NCI-H82 (cell line): ENCODE results near the gene ANO1.
A peak's percentile ranks its signal among the peaks of the same experiment; 100 is the strongest.

Source experiments
- DNase-seq: peaks from one replicate; lab custom pipeline; 2025; lab: John Stamatoyannopoulos, UW

Gene ANO1

DNA sequence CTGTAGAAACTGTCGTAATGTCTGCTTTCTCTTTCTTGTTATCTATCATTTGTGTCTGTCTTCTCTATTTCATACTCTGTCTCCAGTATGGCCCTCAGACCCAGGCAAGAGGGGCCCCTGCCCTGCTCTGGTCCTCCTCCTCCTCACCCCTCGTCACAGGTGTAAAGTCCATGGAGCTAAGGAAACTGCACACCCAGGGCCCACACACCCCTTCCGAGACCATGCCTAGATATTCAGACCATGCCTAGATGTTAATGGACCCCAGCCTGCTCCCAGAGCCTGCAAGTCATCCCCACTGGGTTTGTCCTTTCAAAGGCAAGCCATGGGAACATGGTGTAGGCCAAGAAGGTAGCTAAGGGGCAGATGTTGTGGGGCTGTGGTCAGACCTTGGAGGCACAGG lies 24.1 kb upstream of the ANO1 start:
- DNase-seq = no peak

DNA sequence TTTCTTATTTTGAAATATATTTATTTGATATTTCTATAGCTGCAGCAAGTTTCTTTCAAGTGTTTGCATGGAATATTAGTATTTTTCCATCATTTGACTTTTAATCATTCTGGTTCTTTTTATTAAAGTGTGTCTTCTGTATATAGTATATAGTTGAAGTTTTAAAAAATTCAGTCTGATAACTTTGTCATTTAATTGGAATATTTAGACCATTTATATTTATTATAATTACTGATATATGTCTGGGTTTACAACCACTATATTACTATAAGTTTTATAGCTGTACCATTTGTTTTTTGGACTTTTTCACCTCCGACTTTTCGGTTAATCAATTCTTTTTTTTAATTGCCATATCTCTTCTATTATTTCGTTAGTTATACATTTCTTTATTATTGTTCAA lies 22.7 kb upstream of the ANO1 start:
- no peak for DNase-seq

DNA sequence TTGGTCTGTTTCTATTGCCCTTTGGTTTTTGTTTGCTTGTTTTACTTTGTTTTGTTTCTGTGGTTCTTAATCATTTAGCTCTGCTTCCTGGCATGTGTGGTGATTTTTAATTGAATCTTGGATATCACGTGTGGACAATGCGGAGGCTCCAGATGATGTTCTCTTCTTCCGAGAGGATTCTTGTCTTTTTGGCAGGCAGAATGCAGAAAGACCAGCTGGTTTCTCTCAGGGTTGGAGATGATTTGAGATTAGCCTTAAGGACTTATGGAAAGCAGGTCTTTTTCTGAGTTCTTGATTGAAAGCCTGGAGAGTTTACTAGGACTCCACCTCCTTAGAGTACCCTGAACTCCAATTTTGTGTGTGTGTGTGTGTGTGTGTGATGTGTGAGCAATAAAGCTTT lies 21.0 kb upstream of the ANO1 start:
- DNase-seq = no peak

DNA sequence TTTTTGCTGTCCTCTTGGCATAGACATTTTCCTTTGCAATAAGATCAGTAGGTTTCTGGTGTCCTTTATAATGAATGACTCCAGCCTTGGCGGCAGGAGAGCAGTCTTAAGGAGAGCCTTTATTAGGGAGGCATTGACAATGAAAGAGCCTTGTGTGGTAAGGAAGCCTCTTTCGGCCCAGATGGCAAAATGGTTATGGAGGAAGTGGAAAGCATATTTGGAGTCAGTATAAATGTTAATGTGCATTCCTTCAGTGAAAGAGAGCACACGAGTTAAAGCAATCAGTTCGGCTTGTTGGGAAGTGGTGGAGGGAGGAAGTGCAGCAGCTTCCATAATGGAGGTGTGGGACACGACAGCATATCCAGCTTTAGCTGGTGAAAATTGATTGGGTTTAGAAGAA lies 18.1 kb upstream of the ANO1 start:
- DNase-seq = no peak

DNA sequence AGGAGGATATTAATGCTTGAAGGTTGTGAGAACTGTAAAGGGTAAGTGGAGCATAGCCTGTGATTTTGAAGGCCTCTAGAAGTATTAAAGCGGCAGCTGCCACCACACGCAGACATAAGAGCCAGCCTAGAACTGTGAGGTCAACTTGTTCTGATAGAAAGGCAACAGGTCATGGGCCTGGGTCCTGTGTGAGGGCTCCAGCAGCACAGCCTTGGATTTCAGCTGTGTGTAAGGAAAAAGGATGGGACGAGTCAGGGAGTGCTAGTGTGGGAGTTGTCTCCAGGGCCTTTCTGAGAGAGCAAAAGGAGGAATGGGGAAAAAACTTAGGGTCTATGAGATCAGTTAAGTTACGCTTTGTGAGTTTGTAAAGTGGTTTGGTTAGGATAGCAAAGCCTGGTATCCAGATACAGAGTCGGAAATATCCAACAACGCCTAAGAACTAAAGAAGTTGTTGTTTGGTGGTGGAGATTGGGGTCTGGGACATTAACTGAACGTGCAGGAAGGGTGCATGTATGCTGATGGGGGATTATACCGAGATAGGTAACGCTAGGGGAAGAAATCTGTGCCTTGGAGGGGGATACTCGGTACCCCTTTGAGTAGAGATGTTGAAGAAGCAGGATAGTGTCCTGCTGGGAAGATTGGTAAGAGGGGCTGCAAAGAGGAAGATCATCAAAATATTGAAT lies 17.4 kb upstream of the ANO1 start:
- no peak for DNase-seq

DNA sequence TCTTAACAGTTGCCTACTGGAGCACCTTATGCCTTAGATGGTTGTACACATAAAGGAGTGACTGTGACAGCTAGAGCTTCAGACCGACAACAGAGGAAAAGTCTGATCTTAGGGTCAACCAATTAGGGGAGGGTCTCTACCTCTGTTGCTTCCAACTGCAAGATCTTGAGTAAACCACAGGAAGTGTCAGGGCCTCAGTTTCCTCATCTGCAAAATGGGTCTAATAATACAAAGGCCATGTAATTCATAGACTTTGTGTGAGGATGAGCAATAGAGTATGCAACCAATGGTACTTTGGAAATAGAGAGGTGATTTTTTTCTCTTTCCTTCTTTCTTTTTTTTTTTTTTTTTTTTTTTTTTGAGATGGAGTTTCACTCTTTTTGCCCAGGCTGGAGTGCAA lies 16.4 kb upstream of the ANO1 start:
- no peak for DNase-seq

DNA sequence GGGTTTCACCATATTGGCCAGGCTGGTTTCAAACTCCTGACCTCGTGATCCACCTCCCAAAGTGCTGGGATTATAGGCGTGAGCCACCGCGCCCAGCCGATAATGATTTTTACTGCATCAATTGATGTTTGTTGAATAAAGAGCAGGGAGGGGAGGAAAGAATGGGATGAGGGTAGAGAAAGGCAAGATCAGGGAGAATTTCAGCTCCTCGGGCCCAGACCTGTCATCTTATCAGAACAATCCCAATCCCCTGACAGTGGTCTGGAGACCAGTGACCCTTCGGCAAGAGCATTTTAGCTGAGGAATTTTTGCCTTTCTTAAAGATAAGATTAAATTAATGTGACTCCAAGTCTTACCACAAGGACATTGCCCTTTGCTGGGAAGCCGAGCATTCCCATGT lies 15.0 kb upstream of the ANO1 start:
- DNase-seq = no peak

DNA sequence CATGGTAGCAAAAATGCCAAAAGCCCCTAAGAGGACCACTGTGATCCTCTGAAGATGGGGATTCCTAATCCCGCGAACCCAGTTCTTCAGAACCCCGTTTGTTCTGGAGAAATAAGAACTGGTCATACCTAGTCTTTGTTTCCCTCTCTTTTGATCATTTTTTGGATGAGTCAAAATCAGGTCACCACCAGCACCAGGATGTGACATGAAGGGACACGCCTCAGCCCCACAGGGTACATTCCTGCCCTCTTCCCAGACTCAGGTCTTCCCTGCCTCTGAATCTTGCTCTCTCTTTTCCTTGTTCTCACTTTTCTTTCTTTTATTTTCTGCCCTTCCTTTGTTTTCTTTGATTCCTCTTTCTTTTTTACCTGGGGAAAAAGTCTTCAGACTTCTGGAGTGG lies 14.6 kb upstream of the ANO1 start:
- no peak for DNase-seq

DNA sequence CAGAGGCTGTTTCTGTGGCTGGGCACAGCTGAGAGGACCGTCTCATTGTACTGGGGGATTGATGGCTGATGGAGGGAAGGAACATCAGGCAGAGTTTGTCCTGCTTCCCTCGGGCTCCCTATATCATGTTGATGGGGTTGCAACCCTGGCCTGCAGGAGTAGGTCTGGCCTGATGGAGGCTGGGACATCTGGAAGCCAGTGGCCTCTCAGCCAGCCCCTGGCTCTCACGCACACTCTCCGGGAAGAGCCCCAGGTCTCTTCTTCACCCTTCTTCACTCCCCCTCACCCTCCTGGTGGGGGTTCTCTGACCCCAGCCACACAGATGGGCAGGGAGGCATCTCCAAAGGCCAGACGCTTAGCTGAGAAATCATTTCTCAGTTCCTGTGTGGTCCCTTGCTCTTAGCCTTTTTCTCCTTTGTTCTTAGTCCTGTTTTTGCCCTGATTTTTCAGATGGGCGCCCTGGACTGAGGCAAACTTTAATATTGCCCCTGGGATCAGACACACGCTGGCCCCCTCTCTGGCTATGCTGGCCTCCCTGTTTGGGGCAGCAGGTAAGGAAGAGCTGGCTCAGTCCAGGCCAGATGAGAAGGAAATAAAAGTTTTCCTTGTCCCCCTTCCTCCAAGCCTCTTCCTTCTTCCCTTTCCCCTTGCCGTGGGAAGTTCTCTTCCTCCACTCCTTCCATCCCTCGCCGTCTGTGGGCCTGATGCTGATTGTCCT lies 13.9 kb upstream of the ANO1 start:
- no peak for DNase-seq

DNA sequence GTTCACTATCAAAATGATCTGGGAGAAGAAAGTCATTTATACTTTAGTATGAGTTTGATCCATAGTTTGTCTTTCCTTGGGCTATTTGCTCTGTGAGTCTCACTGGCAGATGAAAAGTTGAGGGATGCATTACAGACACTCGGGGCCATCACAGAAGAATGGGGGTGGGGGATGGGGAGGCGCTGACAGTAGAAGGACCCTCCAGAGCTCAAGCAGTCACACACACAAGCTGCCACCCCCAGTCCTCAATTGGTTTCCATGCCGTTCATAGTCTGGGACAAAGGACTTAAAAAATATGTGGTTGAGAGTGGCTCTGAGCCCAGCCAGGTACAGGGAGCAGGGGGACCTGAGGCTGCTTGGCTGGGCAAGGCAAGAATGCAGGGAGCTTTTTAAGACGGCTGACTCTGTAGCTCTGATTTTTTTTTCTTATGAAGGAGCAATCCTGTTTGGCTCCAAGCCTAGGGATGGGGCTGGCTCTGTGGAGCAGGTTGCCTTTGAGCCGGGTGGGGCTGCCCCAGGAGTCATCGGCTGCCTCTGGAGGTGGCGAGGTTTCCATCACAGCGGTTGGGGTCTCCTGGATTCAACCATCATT lies 13.3 kb upstream of the ANO1 start:
- no peak for DNase-seq

DNA sequence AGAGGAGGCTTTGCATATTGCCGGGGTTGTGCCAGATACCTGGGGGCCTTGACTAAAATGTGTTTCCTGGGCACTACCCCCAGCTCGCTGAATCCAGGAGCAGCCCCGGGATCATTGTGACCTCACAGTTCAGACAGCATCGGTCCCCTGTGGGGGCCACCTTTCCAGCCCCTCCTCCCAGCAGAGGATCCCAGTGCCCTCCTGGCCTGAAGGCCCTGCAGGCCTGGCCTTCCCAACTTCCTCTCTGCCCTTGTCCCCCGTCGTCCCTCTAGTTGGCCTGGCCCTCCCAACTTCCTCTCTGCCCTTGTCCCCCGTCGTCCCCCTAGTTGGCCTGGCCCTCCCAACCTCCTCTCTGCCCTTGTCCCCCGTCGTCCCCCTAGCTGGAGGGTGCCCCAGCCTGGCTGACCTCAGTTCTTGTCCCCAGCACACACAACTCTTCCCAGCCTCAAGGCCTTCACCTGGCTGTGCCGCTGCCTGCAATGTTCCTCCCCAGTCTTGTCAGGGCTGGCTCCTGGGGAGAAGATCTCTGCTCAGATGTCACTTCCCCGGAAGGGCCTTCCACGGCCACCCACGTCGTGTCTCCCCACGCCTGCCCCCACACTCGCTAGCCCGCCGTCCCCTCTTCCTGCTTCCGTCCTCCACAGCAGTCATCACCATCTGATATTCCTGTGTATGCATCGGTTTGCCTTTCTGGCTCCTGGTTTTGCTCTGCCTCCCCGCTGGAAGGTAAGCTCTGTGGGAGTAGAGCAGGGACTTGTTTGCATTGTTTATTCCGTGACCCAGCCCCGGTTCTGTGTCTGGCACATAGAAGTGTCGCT lies 12.6 kb upstream of the ANO1 start:
- no peak for DNase-seq

DNA sequence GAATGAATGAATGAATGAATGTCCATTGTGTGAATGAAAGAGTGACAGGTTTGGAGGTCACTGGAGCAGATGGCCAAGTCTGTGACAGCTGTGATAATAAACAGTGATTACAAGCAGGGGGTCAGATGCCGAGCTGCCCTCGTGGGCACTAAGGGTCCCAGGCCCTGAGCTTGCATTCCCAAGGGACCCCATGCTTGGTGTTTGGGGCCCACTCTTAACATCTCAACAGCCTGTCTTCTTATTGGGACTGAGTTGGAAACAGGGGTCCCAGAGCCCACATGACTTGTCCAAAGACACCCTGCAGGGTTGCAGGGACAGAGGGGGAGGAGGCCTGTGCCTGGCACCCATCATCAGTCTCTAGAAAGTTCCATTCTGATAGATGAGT lies 12.0 kb upstream of the ANO1 start:
- no peak for DNase-seq

DNA sequence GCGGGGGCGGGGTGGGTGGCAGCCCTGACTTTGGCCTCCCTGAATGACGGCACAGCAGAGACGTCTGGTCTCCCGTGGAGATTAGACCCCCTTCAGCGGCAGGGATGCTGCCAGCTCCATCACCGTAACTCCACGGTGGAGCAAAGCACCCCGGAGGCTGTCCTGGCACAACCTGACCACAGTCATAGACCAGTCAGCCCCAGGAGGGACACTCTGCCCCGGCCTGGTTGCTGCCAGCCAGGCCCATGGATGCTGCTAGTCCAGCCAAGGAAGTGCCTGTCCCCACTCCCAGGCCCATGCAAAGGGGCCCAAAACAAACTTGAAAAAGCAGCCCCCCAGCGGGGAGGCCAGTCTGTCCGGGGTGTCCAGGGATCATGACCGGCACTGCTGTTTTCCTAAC lies 11.5 kb upstream of the ANO1 start:
- DNase-seq = no peak

DNA sequence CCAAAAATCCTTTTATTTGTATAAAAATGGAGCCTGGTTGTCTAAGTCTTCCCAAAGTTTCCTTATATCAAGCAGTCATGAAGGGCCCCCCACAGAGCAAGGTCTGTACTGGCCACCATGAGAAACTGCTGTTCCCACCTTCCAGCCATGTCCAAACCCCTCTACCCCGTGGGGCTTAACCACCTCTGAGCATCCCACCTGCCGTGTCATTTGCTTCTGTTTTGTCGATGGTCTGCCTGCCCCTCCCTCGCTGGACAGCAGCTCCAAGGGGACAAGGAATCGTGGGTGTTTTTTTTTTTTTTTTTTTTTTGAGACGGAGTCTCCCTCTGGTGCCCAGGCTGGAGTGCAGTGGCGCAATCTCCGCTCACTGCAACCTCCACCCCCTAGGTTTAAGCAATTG lies 11.1 kb upstream of the ANO1 start:
- no peak for DNase-seq

DNA sequence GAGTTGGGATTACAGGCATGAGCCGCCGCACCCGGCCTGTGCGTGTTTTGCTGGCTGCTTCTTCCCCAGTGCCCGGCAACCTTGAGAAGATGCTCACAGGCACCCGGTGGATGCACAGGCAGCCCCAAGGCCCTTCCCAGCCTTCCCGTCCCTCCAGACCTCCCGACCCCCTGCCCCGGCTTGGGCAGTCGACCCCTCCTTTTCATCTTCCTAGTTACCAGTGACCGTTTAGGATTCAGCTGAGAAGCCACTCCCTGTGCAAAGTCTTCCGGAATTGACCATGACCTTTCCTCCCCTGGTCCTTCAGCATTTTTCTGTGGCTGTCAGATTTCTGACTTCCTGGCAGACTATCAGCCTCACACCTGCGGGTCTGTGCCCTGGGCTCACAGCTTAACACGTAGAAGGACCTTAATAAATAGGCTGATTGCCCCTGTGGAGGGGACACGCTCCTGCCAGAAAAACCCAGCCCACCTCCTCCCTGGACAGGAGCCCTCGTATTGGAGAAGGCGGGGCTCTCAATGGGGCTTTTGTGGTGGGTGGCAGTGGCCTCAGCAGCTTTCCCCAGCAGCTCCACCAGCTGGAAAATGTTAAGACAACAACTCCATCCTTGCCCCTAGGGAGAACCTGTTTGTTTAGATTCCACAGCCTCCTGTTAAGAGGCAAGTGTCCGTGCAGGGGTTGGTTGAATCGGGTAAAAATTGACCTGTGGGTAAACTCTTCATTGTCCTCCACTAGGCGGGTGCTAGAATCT lies 10.4 kb upstream of the ANO1 start:
- no peak for DNase-seq

DNA sequence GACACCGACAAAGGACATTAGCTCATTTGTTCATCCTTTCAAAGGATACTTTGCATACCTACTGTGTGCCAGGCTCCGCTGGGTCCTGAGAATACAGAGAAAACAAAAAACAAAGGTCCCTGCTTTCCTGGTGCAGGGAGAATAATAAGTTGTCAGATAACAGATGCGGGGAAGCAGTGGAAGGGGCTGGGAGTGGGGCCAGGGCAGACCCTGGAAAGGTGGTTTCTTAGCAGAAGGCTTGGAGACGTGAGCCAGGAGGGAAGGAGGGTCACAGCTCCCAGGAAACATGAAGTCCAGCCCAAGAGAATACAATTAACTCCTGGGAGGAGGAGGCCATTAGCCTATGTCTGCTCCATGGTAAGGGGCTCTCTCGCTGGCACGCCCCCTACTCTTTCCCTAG lies 9.8 kb upstream of the ANO1 start:
- DNase-seq = no peak

DNA sequence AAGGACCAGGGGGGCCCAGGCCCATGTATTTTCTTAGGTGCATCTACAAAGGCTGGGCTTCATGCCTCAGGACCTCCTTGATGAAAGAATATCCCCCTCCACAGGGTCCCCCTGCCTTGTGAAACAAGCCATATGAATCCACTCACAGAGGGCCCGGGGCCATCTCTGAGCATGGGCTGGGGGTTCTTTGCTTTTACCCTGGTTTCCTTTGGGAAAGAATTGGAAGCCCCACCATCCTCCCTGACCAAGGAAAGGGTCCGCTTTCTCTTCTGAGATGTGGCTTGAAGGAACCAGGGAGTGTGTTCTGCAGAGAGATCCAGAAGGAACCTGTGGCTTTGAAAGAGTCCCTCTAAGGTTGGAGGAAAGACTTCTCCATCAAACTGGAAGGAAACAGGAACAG lies 9.2 kb upstream of the ANO1 start:
- no peak for DNase-seq

DNA sequence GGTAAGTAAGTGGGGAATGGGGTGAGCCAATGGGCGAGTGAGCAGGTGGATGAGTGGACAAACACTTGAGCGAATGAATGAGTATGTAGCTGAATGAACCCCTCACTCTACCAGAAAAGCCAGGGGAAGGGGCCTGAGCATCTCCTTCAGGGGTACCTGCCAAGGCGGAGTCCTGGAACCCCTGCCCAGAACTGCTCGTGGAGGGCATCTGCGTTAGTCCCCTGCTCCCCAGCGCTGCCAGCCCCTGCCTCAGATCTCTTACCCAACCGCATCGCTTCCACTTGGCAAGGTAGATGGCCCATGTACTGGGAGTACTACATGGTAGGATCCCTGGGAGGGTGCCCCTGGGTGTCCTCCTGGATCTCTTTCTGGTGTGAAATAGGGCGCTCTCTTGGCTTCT lies 7.4 kb upstream of the ANO1 start:
- DNase-seq = no peak

DNA sequence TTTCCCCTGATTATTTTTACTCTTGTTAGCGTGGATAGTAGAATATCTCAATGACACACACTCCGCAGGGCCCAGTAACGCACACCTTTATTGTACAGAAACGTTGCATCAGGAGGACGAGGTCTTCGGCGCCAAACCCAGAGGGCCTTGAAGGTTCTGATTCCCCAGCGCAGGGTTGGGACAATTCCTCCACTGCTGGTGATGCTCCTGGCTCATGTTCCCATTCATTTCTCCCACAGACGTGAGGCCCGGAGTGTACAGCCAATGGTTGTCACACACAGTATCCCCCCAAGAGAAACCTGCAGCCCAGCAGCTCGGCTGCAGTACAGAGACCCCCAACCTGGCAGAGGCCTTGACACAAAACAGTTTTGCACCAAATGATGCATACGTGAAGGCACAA lies 6.1 kb upstream of the ANO1 start:
- DNase-seq = no peak

DNA sequence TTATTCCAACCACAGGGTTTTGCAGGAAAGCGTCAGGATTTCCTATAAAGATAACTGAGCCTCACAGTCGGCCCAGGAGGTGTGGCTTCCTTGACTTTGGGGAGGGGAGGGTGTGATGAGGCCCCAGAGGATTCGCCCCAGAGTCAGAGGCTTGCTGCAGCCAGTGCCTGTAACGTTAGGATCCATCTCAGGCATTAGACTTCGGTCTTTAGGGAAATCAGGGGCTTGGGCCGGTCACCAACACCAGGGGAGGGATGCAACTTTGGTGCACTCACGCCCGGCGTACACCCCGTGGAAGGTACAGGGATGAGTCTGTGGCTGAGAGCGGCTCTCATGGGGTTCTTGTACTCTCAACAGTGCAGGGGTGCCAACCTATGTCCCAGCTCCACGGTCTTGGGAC lies 5.7 kb upstream of the ANO1 start:
- no peak for DNase-seq

DNA sequence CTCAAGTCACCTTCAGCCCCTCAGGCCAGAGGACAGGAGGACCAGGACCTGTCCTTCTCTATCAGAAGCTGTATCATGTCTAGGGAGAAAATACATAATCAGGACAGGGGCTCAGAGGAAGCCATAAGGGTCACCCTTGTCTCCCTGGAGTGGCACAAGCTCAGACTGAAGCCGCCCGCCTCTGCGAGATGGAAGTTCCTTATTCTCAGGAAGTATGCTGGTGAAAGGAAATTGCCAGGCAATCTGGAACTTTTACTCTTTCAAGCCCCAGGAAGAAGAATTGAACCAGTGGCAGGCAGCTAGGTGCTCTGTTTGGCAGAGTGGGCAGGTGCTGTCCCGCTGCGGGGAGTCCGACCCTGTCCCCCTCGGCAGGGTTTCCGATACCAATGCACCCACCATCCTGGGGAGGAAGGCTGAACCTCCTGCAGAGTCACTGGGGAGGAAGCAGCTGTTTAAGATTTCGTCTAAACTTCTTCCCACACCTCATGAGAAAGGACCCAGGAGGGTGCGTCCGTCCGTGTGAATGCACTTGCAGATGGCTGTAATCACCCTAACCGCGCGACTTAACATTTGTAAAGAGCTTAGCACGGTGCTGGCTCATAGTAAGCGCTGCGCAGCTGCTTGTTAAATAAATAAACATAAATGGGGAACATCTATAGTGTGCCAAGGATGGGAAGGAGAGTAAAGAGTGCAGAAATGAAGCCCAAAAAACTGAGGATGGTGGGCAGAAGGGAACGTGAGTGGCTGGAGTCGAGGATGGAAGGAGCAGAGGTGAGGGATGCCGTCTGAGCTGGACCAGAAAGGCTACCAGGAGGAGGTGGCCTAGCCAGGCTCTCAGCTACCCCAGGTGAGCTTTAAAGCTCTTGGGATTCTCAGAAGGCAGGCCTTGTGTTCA lies 5.0 kb upstream of the ANO1 start:
- peak; percentile 42 for DNase-seq
